Activated naive CD8-positive, alpha-beta T cell treated with anti-CD3 and anti-CD28 coated beads for 36 hours (primary cell): ENCODE measurements around the gene PLA2G2F. TPM values are rescaled to one million over a fixed set of nuclear protein-coding genes. Genes with fewer than 3 reads are reported as not detected.

ENCODE experiments used
- DNase-seq: peaks from one replicate; pipeline ENCODE4 v3.0.0; 2021
- H3K27ac Mint-ChIP-seq: one replicate; pipeline ENCODE4 v1.8.0; 2022; ENCODE audit warnings: mild to moderate bottlenecking, moderate library complexity, mixed read lengths
- H3K27me3 Mint-ChIP-seq: one replicate; pipeline ENCODE4 v1.8.0; 2022; ENCODE audit warnings: mild to moderate bottlenecking, mixed read lengths
- H3K36me3 Mint-ChIP-seq: one replicate; pipeline ENCODE4 v1.8.0; 2021; ENCODE audit warnings: mild to moderate bottlenecking, mixed read lengths
- H3K4me1 Mint-ChIP-seq: one replicate; pipeline ENCODE4 v1.8.0; 2021; ENCODE audit warnings: mixed read lengths
- H3K4me3 Mint-ChIP-seq: one replicate; pipeline ENCODE4 v1.8.0; 2022; ENCODE audit warnings: mild to moderate bottlenecking, moderate library complexity, mixed read lengths
- H3K9me3 Mint-ChIP-seq: one replicate; pipeline ENCODE4 v1.8.0; 2022; ENCODE audit warnings: mixed read lengths
- total RNA-seq, 2 experiments: library from RNA; stranded (reverse); gene quantifications; one replicate each; pipeline ENCODE4 v1.2.3, GENCODE V29; 2021

Gene PLA2G2F
- total RNA-seq, 2 experiments from 2014 or later, result not detected

DNA sequence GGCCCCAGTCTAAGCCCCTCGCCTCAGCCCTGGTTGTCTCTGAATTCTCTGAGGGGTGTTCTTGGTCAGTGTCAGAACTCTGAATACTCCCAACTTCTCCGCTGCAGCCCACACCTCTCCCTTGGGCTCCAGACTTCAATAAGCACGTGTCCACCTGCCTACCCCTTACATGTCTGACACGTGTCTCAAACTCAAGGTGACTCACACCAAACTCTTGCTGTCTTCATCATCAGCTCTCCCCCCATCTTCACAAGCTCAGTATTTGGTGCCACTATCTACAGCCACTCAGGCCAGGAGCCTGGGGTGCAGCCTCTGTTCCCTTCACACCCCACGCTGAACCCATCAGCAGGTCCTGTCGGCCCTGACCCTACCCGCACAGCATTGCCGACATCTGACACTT, 28.0 kb downstream of the PLA2G2F start:
- H3K4me1 Mint-ChIP-seq, result peaks cover 6% of the 10 kb centered on the region
- H3K4me3 Mint-ChIP-seq, result no peak overlapping the region
- H3K9me3 Mint-ChIP-seq, result peaks cover 15% of the 10 kb centered on the region
- no peak for DNase-seq
- no peak overlapping the region for H3K27ac Mint-ChIP-seq
- peaks cover 4% of the 10 kb centered on the region for H3K36me3 Mint-ChIP-seq
- H3K27me3 Mint-ChIP-seq, result peaks cover 13% of the 10 kb centered on the region

DNA sequence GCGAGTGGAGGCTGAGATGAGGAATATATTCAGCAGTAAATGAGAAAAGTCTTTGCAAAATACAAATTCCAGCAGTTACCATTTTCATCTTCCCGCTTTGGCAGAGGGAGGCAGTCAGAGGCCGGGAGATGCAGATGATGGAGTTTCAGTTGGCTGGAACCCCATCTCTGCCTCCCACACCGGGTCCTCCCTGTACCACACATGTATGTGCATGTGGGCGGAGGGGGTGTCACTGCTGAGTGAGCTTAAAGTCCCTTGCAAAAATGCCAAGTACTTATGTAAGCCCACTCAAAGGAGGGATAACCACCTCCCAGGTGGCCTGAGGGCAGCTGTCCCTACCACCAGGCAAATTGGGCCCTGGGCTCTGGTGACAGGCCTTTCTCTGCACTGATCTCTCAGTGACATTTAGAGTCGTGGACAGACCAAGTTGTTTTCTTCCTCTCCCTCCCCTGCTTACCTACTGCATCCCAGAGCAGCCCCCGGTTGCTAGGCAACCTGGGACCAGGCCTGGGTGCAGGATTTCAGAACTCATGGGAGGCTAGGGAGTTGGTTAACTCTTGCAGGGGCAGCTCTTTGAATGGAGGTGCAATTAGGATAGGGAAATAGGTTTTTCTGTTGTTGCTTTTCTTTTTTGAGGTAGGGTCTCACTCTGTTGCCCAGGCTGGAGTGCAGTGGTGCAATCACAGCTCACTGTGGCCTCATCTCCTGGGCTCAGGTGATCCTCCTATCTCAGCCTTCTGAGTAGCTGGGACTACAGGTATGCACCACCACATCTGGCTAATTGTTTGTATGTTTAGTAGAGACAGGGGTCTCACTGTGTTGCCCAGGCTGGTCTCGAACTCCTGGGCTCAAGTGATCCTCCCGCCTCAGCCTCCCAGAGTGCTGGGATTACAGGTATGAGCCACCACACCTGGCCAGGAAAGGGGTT, 29.7 kb downstream of the PLA2G2F start:
- Mint-ChIP-seq H3K27ac (no peak overlapping the region), H3K36me3 (peaks cover 2% of the 10 kb centered on the region), H3K4me1 (peaks cover 6% of the 10 kb centered on the region), H3K9me3 (peaks cover 6% of the 10 kb centered on the region), H3K4me3 (no peak overlapping the region), H3K27me3 (peaks cover 13% of the 10 kb centered on the region)
- no peak for DNase-seq

DNA sequence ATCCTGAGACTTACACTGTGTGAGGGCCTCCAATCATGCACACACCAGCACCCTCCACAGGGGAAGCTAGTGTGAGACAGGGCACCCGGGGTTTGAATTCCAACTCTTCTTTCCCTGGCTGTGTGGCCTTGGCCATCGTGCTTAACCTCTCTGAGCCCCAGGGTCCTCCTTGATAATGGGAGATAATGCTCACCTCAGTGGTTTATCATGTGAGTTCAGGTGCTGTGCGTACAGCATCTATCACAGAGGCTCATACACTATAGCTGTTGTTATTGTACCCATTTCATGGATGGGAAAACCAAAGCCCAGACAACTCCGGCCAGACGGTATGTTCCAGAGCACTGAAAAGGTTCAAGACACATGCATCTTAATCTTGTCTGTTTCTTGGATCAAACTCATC, 30.8 kb downstream of the PLA2G2F start:
- Mint-ChIP-seq H3K4me3 (no peak overlapping the region), H3K9me3 (peaks cover 4% of the 10 kb centered on the region), H3K4me1 (peaks cover 13% of the 10 kb centered on the region), H3K27me3 (peaks cover 13% of the 10 kb centered on the region), H3K36me3 (peaks cover 2% of the 10 kb centered on the region), H3K27ac (no peak overlapping the region)
- DNase-seq, result no peak

DNA sequence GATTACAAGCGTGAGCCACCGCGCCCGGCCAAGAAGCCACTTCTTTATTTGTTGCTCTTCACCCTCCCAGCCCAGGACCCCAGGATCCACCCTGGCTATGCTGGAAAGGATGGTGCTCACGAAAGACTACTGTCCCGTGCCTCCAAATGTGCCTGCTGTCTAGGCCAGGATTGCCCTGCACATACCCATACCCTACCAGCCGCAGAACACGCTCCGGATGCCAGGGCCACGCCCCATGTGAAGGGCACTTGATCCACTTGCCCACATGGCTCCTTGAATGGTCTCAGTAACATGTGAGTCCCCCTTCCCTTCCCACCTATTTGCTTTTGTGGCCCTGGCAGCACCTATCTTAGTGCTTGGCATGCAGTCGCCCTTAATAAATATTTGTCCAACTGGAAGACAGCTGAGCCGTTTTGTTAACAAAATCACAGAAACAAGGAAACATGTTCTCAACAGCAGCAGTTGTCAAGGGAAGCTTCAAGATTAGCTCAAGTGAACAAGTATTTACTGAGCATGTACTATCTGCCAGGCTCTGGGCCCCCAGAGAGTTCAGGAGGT, 33.0 kb downstream of the PLA2G2F start:
- Mint-ChIP-seq H3K36me3 (no peaks in the 10 kb centered on the region), H3K27ac (no peak overlapping the region), H3K27me3 (peaks cover 3% of the 10 kb centered on the region), H3K9me3 (no peaks in the 10 kb centered on the region), H3K4me3 (no peak overlapping the region), H3K4me1 (peaks cover 20% of the 10 kb centered on the region)
- no peak for DNase-seq

DNA sequence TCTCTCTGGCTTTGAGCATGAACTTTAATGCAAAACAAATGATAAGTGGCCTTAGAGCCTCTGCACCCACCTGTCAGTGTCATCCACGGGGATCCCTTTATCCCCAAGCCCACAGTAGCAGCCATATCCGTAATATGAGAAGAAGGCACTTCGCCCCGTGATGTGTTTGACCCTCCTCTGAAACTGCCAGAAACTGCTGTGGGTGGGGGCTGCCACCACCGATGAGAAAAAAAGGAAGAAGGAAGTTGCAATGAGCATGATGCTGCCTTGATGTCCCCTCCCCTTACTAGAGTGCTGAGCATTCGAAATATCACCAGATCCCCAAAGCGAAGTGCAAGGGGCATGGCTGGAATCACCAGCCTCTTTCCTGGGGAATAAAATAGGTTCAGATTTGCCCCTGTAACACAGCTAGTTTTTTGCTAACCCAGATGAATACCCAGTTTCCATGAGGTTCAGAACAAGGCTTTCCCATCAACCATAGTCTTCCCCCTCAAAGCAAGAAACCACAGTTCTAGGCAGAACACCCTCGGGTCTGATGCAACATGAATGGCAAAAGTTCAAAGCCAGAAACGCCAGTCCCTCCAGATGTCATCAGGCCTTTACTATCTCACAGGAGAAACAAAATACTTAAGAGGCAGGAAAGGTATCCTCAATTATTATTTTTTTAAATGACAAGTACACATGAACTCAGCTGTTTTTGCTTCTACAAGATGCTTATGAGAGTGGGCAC, 36.0 kb downstream of the PLA2G2F start:
- peak overlapping the region; percentile 66 for H3K27ac Mint-ChIP-seq
- no peaks in the 10 kb centered on the region for H3K27me3 Mint-ChIP-seq
- no peaks in the 10 kb centered on the region for H3K36me3 Mint-ChIP-seq
- peak overlapping the region; percentile 61 for H3K4me3 Mint-ChIP-seq
- peaks cover 7% of the 10 kb centered on the region for H3K9me3 Mint-ChIP-seq
- no peak for DNase-seq
- H3K4me1 Mint-ChIP-seq, result peaks cover 20% of the 10 kb centered on the region

DNA sequence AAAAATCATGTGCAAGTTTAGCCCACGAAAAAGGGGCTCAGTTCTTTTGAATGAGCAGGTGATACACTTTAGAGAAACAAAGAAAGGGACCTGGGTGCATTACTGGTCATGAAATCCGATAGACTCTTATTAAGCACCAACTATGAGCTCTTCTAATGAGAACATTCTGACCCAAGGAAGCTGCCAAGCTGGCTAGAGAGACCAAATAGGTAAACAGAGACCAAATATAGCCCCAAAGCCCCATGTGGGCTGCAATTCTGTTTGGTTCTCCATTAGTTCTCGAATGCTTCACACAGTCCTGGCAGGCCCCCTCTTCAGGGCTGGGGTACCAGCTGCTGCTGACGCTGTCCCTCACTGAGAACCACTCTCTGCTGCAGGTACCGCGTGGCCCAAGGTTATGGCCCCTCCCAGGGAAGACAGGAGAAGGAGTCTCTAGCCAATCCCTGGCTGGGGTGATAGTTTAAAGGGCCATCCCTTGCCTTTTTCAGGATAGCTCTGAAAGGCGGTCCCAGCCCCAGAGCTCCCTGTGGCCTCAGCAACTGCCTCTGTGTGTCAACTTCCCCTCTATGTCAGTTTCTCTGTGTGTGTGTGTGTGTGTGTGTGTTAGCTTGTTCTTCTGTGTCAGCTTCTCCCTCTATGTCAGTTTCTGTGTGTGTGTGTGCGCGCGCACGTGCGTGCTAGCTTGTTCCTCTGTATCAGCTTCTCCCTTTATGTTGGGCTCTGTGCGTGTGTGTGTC, 39.7 kb downstream of the PLA2G2F start:
- Mint-ChIP-seq H3K9me3 (peaks cover 7% of the 10 kb centered on the region), H3K27ac (no peak overlapping the region), H3K4me1 (peaks cover 14% of the 10 kb centered on the region), H3K4me3 (no peak overlapping the region), H3K27me3 (peaks cover 3% of the 10 kb centered on the region), H3K36me3 (no peaks in the 10 kb centered on the region)
- DNase-seq, result no peak

DNA sequence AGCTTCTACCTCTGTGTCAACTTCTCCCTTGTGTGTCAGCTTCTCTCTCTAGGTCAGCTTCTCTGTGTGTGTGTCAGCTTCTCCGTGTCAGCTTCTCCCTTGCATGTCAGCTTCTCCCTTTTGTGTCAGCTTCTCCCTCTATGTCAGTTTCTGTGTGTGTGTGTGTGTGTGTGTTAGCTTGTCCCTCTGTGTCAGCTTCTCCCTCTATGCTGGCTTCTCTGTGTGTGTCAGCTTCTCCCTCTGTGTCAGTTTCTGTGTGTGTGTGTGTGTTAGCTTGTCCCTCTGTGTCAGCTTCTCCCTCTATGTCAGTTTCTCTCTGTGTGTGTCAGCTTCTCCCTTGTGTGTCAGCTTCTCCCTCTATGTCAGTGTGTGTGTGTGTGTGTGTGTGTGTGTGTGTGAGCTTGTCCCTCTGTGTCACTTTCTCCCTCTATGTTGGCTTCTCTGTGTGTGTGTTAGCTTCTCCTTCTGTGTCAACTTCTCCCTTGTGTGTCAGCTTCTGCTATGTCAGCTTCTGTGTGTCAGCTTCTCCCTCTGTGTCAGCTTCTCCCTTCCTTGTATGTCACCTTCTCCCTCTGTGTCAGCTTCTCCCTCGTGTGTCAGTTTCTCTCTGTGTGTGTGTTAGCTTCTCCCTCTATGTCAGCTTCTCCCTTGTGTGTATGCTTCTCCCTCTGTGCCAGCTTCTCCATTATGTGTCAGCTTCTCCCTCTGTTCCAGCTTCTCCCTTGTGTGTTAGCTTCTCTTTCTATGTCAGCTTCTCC, 40.4 kb downstream of the PLA2G2F start:
- no peak overlapping the region for H3K4me3 Mint-ChIP-seq
- peaks cover 15% of the 10 kb centered on the region for H3K4me1 Mint-ChIP-seq
- peaks cover 4% of the 10 kb centered on the region for H3K36me3 Mint-ChIP-seq
- H3K9me3 Mint-ChIP-seq, result peaks cover 7% of the 10 kb centered on the region
- DNase-seq, result no peak
- peaks cover 3% of the 10 kb centered on the region for H3K27me3 Mint-ChIP-seq
- H3K27ac Mint-ChIP-seq, result no peak overlapping the region

DNA sequence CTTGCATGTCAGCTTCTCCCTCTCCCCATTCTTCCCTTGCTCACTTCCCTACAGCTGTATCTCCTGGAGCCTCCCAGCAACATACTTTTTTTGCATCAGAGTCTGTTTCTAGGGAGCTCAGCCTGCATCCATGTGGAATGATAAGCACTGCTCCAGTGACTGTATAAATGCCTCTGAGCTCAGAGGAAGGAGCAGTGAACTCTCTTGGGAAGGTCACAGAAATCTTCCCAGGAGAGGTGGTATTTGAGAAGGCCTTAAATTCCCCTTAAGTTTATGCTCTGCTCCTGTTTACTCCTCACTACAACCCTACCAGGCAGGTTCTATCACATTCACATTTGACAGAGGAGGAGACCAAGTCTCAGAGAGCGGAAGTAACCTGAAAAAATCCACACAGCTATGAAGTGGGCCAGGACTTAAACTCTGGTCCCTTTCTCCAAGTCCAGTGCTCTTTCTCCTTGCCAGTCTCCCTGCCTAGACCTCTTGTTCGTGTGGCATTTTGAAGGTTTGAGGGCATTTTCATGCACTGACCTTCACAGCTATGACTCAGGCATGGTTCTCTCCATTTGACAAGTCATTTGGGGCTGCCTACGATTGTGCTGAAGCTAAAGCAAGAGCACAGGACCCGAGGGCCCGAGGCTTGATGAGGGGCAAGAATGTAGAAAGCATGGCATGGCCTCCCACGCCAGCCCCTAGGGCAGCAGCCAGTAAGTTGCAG, 41.2 kb downstream of the PLA2G2F start:
- H3K27me3 Mint-ChIP-seq, result peaks cover 3% of the 10 kb centered on the region
- DNase-seq, result no peak
- H3K9me3 Mint-ChIP-seq, result peaks cover 7% of the 10 kb centered on the region
- peaks cover 4% of the 10 kb centered on the region for H3K36me3 Mint-ChIP-seq
- H3K4me3 Mint-ChIP-seq, result no peak overlapping the region
- peaks cover 13% of the 10 kb centered on the region for H3K4me1 Mint-ChIP-seq
- no peak overlapping the region for H3K27ac Mint-ChIP-seq

DNA sequence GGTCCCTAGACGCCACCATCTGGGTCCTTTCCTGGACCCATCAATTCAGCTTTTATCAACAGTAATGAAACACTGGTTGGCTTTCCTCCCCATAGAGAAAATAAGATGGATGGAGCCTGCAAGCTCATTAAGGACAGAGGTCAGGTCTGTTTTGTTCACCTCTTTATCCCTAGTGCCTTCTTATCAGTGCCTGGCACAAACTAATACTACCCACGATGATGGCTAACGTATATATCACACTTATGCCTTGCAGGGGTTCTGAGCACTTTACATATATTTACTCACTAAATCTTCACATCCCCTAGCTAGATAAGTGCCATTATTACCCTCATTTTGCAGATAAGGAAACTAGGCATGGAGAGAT, 41.7 kb downstream of the PLA2G2F start:
- no peak for DNase-seq

DNA sequence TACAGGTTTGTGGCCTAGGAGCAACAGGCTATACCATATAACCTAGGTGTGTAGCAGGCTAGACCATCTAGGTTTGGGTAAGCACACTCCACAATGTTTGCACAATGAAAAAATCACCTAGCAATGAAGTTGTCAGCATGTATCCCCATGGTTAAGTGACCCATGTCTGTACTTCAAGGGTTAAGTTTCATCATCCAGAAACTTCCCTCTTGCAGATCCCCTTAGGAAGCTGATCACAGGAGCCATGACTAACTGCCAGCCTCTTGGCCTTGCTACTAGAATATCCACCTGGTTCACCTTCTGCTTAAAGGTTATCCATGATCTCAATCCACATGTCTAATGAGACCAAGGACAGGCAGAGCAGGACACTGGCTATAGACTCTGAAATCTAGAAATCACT, 43.3 kb downstream of the PLA2G2F start:
- no peak overlapping the region for H3K4me3 Mint-ChIP-seq
- no peak overlapping the region for H3K27ac Mint-ChIP-seq
- H3K9me3 Mint-ChIP-seq, result peaks cover 7% of the 10 kb centered on the region
- DNase-seq, result no peak
- H3K36me3 Mint-ChIP-seq, result peaks cover 4% of the 10 kb centered on the region
- peaks cover 24% of the 10 kb centered on the region for H3K4me1 Mint-ChIP-seq
- H3K27me3 Mint-ChIP-seq, result peaks cover 3% of the 10 kb centered on the region

More for the DNA sequence above, 41.7 kb downstream of the PLA2G2F start:
- Mint-ChIP-seq H3K36me3 (peaks cover 4% of the 10 kb centered on the region), H3K4me1 (peaks cover 12% of the 10 kb centered on the region), H3K27me3 (peaks cover 3% of the 10 kb centered on the region), H3K9me3 (peaks cover 7% of the 10 kb centered on the region), H3K27ac (no peak overlapping the region), H3K4me3 (no peak overlapping the region)

DNA sequence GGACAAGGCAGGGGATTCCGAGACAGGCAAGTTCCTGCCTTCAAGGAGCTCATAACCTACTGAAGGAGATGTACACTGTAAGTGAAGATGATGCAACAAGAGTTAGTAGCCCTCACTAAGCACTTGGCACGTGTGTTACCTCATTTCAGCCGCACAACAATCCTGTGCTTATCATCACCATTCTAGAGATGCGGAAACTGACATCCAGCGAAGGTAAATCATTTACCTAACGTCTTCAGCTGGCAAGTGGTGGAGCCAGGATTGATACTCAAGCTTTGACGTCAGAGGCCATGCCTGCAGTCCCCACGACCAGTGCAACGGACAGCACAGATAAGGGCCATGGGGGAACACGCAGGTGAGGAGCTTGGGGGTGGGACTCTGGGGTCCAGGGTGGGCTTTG, 43.9 kb downstream of the PLA2G2F start:
- Mint-ChIP-seq H3K27ac (no peak overlapping the region), H3K27me3 (peaks cover 5% of the 10 kb centered on the region), H3K36me3 (peaks cover 4% of the 10 kb centered on the region), H3K9me3 (peaks cover 7% of the 10 kb centered on the region), H3K4me1 (peaks cover 30% of the 10 kb centered on the region), H3K4me3 (no peak overlapping the region)
- no peak for DNase-seq

DNA sequence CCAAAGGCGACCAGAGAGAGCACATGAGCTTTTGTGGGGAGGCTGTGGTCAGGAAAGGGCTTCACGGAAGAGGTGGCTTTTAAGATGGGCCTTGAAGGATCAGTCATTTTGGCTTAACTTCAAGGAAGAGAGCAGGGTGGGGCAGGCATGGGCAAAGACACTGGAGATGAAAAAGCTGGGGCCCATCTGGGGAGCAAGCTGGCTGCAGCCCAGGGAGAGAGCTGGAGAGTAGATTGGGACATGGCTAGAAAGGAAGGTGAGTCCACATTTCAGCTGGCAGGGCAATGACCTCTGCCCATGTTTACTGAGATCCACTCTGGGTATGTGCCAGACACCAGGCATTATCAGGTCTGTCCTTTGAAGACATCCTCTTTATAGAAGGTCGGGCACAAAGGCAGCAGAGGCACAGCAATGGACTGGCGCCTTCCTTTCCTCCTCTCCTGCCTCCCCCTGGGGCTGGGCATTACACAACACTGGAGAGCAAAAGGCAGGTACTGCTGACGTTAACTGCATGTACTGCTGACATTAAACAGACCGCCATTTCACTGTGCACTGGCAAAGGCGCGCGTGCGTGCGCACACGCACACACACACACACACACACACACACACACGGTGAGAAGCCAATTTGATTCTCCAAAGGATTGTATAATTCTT, 44.6 kb downstream of the PLA2G2F start:
- Mint-ChIP-seq H3K36me3 (peaks cover 4% of the 10 kb centered on the region), H3K4me1 (peaks cover 36% of the 10 kb centered on the region), H3K27ac (no peak overlapping the region), H3K27me3 (peaks cover 11% of the 10 kb centered on the region), H3K9me3 (peaks cover 7% of the 10 kb centered on the region), H3K4me3 (no peak overlapping the region)
- DNase-seq, result no peak

DNA sequence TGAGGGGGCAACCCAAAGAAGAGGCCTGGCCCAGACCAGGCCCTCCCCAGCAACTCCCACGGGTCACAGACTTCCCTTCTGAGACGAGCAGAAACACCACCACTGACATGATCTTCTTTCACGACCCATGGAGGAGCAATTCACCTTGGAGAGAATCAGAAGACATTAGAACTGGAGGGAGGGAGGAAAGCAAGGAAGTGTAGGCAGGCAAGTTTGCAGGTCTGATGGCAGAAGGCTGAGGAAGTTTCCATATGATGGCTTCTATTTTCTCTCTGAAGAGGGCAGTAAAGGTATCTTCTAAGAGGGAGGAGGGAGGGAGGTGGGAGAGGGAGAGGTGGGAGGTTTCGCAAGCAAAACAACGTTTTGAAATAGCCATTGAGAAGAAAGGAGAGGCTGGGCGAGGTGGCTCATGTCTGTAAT, 45.4 kb downstream of the PLA2G2F start:
- peaks cover 19% of the 10 kb centered on the region for H3K27me3 Mint-ChIP-seq
- H3K36me3 Mint-ChIP-seq, result peaks cover 4% of the 10 kb centered on the region
- peaks cover 36% of the 10 kb centered on the region for H3K4me1 Mint-ChIP-seq
- H3K4me3 Mint-ChIP-seq, result no peak overlapping the region
- peak overlapping the region; percentile 30 for H3K27ac Mint-ChIP-seq
- H3K9me3 Mint-ChIP-seq, result peaks cover 6% of the 10 kb centered on the region
- DNase-seq, result no peak
